GM18498 (cell line): ENCODE results near the gene PDZD7.
"Not testable (repeated sequence)": the region's sequence is repeated elsewhere in the genome, so short reads cannot be mapped to it uniquely, and the experiment has no call there.

ENCODE experiments used
- ATAC-seq: cut with Tn5 transposase; IDR thresholded peaks from one replicate; pipeline ENCODE4 v1.9.1; 2021; ENCODE audit warnings: mild to moderate bottlenecking, moderate library complexity; ENCODE audit not compliant: unreplicated experiment

The PDZD7 gene

GRCh38 chr10:101041252-101041761 lies 10.4 kb upstream of the PDZD7 start:
- peak; percentile 62 for ATAC-seq

GRCh38 chr10:101040851-101041250 lies 9.9 kb upstream of the PDZD7 start:
- no peak for ATAC-seq

GRCh38 chr10:101040061-101040460 lies 9.1 kb upstream of the PDZD7 start:
- ATAC-seq: no peak

GRCh38 chr10:101038484-101038883 lies 7.6 kb upstream of the PDZD7 start:
- ATAC-seq: no peak

GRCh38 chr10:101036726-101037125 lies 5.8 kb upstream of the PDZD7 start:
- no peak for ATAC-seq

- ATAC-seq: no peak
Measured at GRCh38 chr10:101035916-101036702, 5.2 kb upstream of the PDZD7 start.

GRCh38 chr10:101035314-101035713 lies 4.4 kb upstream of the PDZD7 start:
- ATAC-seq: no peak

GRCh38 chr10:101034404-101034803 lies 3.5 kb upstream of the PDZD7 start:
- not testable (repeated sequence) for ATAC-seq

- no peak for ATAC-seq
Measured at GRCh38 chr10:101033276-101033675, 2.3 kb upstream of the PDZD7 start.

- no peak for ATAC-seq
Measured at GRCh38 chr10:101032637-101033224, 1.8 kb upstream of the PDZD7 start.

GRCh38 chr10:101031796-101032636 lies 1.1 kb upstream of the PDZD7 start:
- ATAC-seq: no peak

- ATAC-seq: no peak
Measured at GRCh38 chr10:101030496-101031127, 317 bp downstream of the PDZD7 start.

GRCh38 chr10:101029520-101030295 lies 1.2 kb downstream of the PDZD7 start:
- ATAC-seq: no peak

- no peak for ATAC-seq
Measured at GRCh38 chr10:101028446-101029337, 2.2 kb downstream of the PDZD7 start.

- no peak for ATAC-seq
Measured at GRCh38 chr10:101027106-101027720, 3.7 kb downstream of the PDZD7 start.

GRCh38 chr10:101022967-101023705 lies 7.8 kb downstream of the PDZD7 start:
- no peak for ATAC-seq

- no peak for ATAC-seq
Measured at GRCh38 chr10:101021692-101022251, 9.2 kb downstream of the PDZD7 start.

GRCh38 chr10:101021239-101021638 lies 9.7 kb downstream of the PDZD7 start:
- ATAC-seq: no peak
